Measurements from ENCODE around the gene CEP68. TPM values are rescaled to one million over a fixed set of nuclear protein-coding genes. Genes with fewer than 3 reads are reported as not detected.

The CEP68 gene
- total and polyA plus RNA-seq, 2 experiments from 2014 or later = 7.3 to 7.9 TPM

GRCh38 chr2:65027616-65028244 lies 28.5 kb upstream of the CEP68 start:
- Histone ChIP-seq H3K9ac (no peak overlapping the region), H3K9me3 (ENCODE audit: low read depth) (no peaks in the 10 kb centered on the region), H3K27me3 (replicated peaks; ENCODE audit: insufficient read depth) (no peaks in the 10 kb centered on the region), H3F3A (ENCODE audit: insufficient read depth) (peaks cover 20% of the 10 kb centered on the region), H3K4me1 (ENCODE audit: insufficient read depth) (peaks cover 14% of the 10 kb centered on the region), H3K4me3 (no peak overlapping the region), H3K4me2 (ENCODE audit: unreplicated experiment) (no peak overlapping the region), H4K20me1 (ENCODE audit: insufficient read depth) (no peaks in the 10 kb centered on the region), H3K27ac (no peak overlapping the region), H3K36me3 (ENCODE audit: low read depth) (no peaks in the 10 kb centered on the region), H3K79me2 (ENCODE audit: insufficient read depth) (no peaks in the 10 kb centered on the region), H2AFZ (no peak overlapping the region), H3K9me2 (ENCODE audit: insufficient read depth) (no peaks in the 10 kb centered on the region)
- no peak for DNase-seq
- in situ Hi-C loops (cut with MboI) = loop anchor here (25.0 kb wide), 2 partner anchors 440 to 690 kb away; no protein-coding TSS in a partner anchor
- WGBS, 2 experiments (ENCODE audit: low coverage in 1 of 2, low lambda C conversion rate in 2 of 2, missing lambda C conversion rate in 2 of 2) = 95% methylated on average over 8 of the region's 8 CpGs
- no peak for TF ChIP-seq EZH2 (IDR thresholded peaks at IDR 0.05; ENCODE audit: insufficient read depth, poor library complexity, severe bottlenecking)
- TF ChIP-seq EZH2phosphoT487 (IDR thresholded peaks at IDR 0.05; ENCODE audit: insufficient read depth, low read depth) = no peak

- Histone ChIP-seq H3K4me2 (ENCODE audit: unreplicated experiment) (no peak overlapping the region), H4K20me1 (ENCODE audit: insufficient read depth) (no peaks in the 10 kb centered on the region), H3K79me2 (ENCODE audit: insufficient read depth) (no peaks in the 10 kb centered on the region), H3K36me3 (ENCODE audit: low read depth) (no peaks in the 10 kb centered on the region), H2AFZ (no peak overlapping the region), H3K27ac (no peak overlapping the region), H3K4me3 (no peak overlapping the region), H3K9me3 (ENCODE audit: low read depth) (no peaks in the 10 kb centered on the region), H3F3A (ENCODE audit: insufficient read depth) (no peaks in the 10 kb centered on the region), H3K27me3 (replicated peaks; ENCODE audit: insufficient read depth) (no peaks in the 10 kb centered on the region), H3K9ac (no peak overlapping the region), H3K9me2 (ENCODE audit: insufficient read depth) (no peaks in the 10 kb centered on the region), H3K4me1 (ENCODE audit: insufficient read depth) (no peaks in the 10 kb centered on the region)
- WGBS, 2 experiments (ENCODE audit: low coverage in 1 of 2, low lambda C conversion rate in 2 of 2, missing lambda C conversion rate in 2 of 2) = 73 to 74% methylated on average over 11 of the region's 11 CpGs
- DNase-seq = no peak
- TF ChIP-seq EZH2 (IDR thresholded peaks at IDR 0.05; ENCODE audit: insufficient read depth, poor library complexity, severe bottlenecking) = no peak
- no peak for TF ChIP-seq EZH2phosphoT487 (IDR thresholded peaks at IDR 0.05; ENCODE audit: insufficient read depth, low read depth)
- in situ Hi-C loops (cut with MboI) = loop anchor here (25.0 kb wide), 2 partner anchors 443 to 693 kb away; no protein-coding TSS in a partner anchor
Measured at GRCh38 chr2:65030476-65031332, 25.5 kb upstream of the CEP68 start.

DNA sequence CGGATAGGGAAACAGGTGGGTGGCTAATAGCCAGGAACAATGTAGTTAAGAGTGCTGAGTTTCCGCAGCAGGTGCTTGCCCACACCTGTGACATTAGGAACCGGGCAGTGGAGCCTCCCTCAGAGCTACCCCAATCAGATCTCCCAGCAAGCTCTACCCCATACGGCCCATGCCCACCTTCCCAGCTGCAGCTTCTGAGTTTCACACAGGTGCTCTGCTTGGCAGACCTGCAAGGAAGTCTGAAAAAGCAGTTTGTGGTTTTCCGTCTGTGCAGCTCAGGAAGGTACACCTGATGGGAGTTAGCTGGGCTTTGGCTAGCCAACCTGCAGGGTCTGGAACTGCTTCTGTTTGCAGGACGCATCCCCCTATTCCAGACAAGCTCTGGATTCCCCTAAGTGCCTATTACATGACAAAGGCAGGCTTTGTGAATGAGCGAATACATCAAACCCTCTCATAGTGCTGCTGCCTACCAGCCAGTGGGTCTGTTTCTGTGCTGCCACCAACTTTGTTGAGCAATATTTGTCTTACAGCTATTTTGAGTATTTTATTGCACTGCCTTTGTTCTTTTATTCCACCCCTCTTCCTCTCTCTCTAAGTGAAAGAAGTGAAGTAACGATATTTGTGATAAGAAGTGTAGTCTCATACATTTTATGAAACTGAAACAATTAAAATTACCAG lies 24.7 kb upstream of the CEP68 start:
- no peaks in the 10 kb centered on the region for H3K27me3 ChIP-seq (replicated peaks; ENCODE audit: insufficient read depth)
- H3K4me3 ChIP-seq = no peak overlapping the region
- no peak overlapping the region for H3K4me2 ChIP-seq (ENCODE audit: unreplicated experiment)
- no peaks in the 10 kb centered on the region for H3K9me2 ChIP-seq (ENCODE audit: insufficient read depth)
- TF ChIP-seq EZH2 (IDR thresholded peaks at IDR 0.05; ENCODE audit: insufficient read depth, poor library complexity, severe bottlenecking) (no peak), EZH2phosphoT487 (IDR thresholded peaks at IDR 0.05; ENCODE audit: insufficient read depth, low read depth) (no peak)
- 69 to 70% methylated on average over 8 of the region's 8 CpGs for WGBS, 2 experiments (ENCODE audit: low coverage in 1 of 2, low lambda C conversion rate in 2 of 2, missing lambda C conversion rate in 2 of 2)
- no peaks in the 10 kb centered on the region for H3K4me1 ChIP-seq (ENCODE audit: insufficient read depth)
- in situ Hi-C loops (cut with MboI) = loop anchor here (25.0 kb wide), 2 partner anchors 444 to 694 kb away; no protein-coding TSS in a partner anchor
- H3K79me2 ChIP-seq (ENCODE audit: insufficient read depth) = no peaks in the 10 kb centered on the region
- no peak overlapping the region for H3K27ac ChIP-seq
- H3F3A ChIP-seq (ENCODE audit: insufficient read depth) = no peaks in the 10 kb centered on the region
- no peak overlapping the region for H2AFZ ChIP-seq
- H3K9me3 ChIP-seq (ENCODE audit: low read depth) = no peaks in the 10 kb centered on the region
- H4K20me1 ChIP-seq (ENCODE audit: insufficient read depth) = no peaks in the 10 kb centered on the region
- no peaks in the 10 kb centered on the region for H3K36me3 ChIP-seq (ENCODE audit: low read depth)
- no peak overlapping the region for H3K9ac ChIP-seq
- DNase-seq = no peak
